ENCODE measurements around the gene GREB1L.
"Not testable (repeated sequence)": the region's sequence is repeated elsewhere in the genome, so short reads cannot be mapped to it uniquely, and the experiment has no call there.

Gene GREB1L

DNA sequence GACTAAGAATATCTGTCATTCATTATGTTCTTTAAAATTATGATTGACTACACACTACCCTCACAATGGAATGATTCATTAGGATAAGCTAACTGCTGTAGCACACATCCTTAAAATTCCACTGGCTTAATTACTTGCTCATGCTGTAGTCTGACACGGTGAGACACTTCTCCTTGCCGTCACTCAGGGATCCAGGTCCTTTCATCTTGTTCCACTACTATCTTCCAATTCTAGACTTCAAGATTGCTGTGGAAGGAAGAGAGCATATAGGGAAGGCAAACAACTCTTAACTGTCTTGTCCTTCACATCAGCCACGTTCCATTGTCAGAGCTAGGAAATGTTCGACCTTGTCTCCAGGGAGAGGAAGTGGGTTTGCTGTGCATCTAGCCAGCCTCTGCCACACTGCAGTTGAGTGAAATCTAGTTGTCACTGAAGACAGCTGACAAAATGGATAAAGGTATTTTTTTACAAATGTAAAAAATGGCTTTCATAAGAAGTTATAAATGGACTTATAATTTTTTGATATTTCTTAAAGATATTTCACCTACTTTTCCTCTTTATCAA lies 30.1 kb downstream of the GREB1L start:
- DNase-seq (ENCODE audit: low read depth): no peak
- no peak overlapping the region for H3K4me3 ChIP-seq (ENCODE audit: low read length)
- TF ChIP-seq, protein P1, sequence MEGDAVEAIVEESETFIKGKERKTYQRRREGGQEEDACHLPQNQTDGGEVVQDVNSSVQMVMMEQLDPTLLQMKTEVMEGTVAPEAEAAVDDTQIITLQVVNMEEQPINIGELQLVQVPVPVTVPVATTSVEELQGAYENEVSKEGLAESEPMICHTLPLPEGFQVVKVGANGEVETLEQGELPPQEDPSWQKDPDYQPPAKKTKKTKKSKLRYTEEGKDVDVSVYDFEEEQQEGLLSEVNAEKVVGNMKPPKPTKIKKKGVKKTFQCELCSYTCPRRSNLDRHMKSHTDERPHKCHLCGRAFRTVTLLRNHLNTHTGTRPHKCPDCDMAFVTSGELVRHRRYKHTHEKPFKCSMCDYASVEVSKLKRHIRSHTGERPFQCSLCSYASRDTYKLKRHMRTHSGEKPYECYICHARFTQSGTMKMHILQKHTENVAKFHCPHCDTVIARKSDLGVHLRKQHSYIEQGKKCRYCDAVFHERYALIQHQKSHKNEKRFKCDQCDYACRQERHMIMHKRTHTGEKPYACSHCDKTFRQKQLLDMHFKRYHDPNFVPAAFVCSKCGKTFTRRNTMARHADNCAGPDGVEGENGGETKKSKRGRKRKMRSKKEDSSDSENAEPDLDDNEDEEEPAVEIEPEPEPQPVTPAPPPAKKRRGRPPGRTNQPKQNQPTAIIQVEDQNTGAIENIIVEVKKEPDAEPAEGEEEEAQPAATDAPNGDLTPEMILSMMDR (conservative IDR thresholded peaks at IDR 0.05; ENCODE audit: low read depth, low read length): no peak

DNA sequence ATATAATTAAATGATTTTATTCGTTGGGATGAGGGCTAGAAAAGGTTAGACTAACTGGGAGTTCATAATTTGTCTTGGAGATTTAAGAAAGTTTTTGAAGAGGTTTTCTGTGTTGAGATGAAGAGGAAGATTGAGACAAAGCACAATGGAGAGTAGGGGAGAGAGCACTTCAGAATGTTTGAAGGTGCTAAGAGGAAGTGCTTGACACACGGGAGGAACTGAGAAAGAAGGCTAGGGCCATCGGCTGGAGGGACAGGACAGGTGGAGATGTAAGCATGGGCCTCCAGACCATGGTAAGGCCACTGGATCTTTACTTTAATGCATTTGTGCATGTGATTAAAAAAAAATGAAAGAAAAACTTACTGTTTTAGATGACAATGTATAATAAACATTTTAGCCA lies 31.5 kb downstream of the GREB1L start:
- DNase-seq (ENCODE audit: low read depth): no peak
- TF ChIP-seq, protein P1 (conservative IDR thresholded peaks at IDR 0.05; ENCODE audit: low read depth, low read length): no peak
- no peak overlapping the region for H3K4me3 ChIP-seq (ENCODE audit: low read length)

DNA sequence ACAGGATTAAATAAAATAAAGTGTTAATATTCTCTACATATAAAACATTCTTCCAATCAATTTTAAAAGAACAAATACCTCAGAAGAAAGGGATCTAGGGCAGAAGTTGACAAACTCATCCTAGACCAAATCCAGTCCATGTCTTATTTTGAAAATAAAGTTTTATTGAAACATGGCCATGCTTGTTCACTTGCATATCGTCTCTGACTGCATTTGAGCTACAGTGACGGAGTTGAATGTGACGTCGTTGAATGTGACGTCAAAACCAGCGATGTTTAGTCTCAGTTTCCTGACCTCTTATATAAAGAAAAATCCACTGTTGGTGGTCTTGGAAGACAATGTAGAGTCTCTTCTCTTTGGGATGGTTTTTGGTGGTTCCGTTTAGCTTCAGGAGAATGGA lies 33.6 kb downstream of the GREB1L start:
- DNase-seq (ENCODE audit: low read depth): no peak
- no peak overlapping the region for H3K4me3 ChIP-seq (ENCODE audit: low read length)
- TF ChIP-seq, protein P1 (conservative IDR thresholded peaks at IDR 0.05; ENCODE audit: low read depth, low read length): no peak

DNA sequence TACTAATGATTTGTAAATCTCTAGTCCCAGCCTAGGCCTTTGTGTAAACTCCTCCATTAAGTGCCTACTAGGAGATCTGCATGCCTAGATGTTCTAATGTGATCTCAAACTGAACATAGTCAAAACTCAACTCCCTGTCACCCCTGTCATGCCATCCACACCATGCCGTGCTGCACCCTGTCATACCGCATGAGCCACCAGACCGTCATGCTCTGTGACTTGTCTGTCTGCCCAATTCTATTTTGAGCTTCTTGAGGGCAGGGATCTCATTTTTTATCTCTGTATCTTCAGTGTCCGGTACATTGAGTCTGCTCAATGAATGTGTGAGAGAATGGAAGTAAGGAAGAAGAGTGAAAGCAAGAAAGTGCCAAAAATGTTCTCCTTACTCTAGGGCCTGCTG lies 35.5 kb downstream of the GREB1L start:
- no peak for DNase-seq (ENCODE audit: low read depth)
- TF ChIP-seq, protein P1 (conservative IDR thresholded peaks at IDR 0.05; ENCODE audit: low read depth, low read length): no peak
- H3K4me3 ChIP-seq (ENCODE audit: low read length): no peak overlapping the region

DNA sequence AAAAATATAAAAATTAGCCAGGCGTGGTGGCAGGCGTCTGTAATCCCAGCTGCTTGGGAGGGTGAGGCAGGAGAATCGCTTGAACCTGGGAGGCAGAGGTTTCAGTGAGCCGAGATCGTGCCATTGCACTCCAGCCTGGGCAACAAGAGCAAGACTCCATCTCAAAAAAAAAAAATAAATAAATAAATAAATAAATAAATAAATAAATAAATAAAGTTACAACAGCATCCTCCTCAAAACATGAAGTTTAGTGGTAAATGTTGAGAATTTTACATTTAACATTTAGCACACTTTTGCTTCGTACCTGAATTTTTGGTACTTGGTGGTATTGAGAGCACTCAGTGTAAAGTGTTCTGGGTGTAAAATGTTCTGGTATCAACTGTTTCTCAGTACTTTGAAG lies 36.2 kb downstream of the GREB1L start:
- H3K4me3 ChIP-seq (ENCODE audit: low read length); DNase-seq (ENCODE audit: low read depth): not testable (repeated sequence)

DNA sequence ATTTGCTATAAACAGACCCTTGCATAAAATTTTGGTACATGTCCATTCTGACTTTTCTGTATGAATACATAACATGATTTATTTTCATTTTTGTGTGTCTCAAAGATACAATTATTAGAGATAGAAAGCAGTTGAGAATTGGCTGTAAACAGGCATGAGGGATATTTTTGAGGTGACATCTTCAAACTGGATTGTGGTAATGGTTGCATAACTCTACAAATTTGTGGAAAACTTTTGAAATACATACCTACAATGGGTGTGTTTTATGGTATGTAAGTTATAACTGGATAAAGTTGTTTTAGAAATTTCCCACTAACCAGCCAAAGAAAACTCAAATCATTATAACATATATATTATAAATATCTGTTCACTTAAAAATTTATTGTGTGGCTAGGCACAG lies 39.6 kb downstream of the GREB1L start:
- no peak overlapping the region for H3K4me3 ChIP-seq (ENCODE audit: low read length)
- TF ChIP-seq, protein P1 (conservative IDR thresholded peaks at IDR 0.05; ENCODE audit: low read depth, low read length): no peak
- no peak for DNase-seq (ENCODE audit: low read depth)

DNA sequence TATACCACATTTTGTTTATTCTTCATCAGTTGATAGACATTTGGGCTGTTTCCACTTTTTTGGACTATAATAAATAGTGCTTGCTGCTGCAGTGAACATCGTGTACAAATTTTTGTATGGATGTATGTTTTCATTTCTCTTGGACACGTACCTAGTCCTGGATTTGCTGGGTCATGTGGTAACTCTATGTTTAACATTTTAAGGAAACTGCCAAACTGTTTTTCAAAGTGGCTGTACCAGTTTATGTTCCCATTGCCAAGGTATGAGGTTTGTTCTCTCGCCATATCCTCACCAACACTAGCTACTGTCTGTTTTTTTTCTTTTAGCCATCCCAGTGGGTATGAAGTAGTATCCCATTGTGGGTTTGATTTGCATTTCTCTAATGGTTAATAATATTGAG lies 42.5 kb downstream of the GREB1L start:
- no peak overlapping the region for H3K4me3 ChIP-seq (ENCODE audit: low read length)
- DNase-seq (ENCODE audit: low read depth): no peak
- TF ChIP-seq, protein P1 (conservative IDR thresholded peaks at IDR 0.05; ENCODE audit: low read depth, low read length): no peak

DNA sequence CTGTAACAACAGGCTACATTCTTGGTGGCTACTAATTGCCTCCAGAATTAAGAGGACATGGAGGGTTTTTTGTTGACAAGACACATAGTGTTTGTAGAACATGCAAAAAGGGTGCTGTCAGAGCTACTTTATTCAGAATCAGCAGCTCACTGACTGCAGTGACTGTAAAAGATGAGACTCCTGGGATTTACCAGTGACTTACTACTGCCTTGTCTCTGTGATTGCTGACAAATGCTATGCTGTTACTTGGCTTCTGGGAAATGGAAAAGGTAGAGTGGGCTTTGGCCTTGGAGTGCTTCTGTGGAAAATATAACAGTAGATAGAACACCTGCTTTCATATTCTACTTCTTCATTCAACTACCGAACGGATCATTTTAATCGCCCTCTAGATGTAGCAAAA lies 47.8 kb downstream of the GREB1L start:
- DNase-seq (ENCODE audit: low read depth): no peak
- TF ChIP-seq, protein P1 (conservative IDR thresholded peaks at IDR 0.05; ENCODE audit: low read depth, low read length): no peak
- no peak overlapping the region for H3K4me3 ChIP-seq (ENCODE audit: low read length)

Measured in retinal pigment epithelial cell (primary cell).